ENCODE data around the gene PPM1H. TPM values are rescaled to one million over a fixed set of nuclear protein-coding genes. Genes with fewer than 3 reads are reported as not detected.

Gene PPM1H
- total RNA-seq, 4 donors from 2014 or later = 0.46 to 3.4 (median 1.3) TPM

- DNase-seq (no peak), ATAC-seq (no peak)
- Histone ChIP-seq H3K27me3 (no peaks in the 10 kb centered on the region), H3K9me3 (no peaks in the 10 kb centered on the region), H3K27ac (no peak overlapping the region), H3K36me3 (no peaks in the 10 kb centered on the region), H3K4me3 (no peak overlapping the region), H3K4me1 (no peaks in the 10 kb centered on the region)
- in situ Hi-C loops (cut with MboI; ENCODE audit: low sequenced_read_pairs in 4 of 4) (no loop called here), intact Hi-C loops (cut with DNase I; ENCODE audit: low total_unique reads) (no loop called here)
- TF ChIP-seq CTCF (IDR thresholded peaks at IDR 0.05 in 4 of 5, conservative IDR thresholded peaks at IDR 0.05 in 1 of 5) (no peak), POLR2A (IDR thresholded peaks at IDR 0.05) (no peak)
Measured at GRCh38 chr12:62803756-62804155, 131.2 kb downstream of the PPM1H start.

GRCh38 chr12:62802984-62803383 lies 132.0 kb downstream of the PPM1H start:
- no peak for DNase-seq
- Histone ChIP-seq H3K4me1 (no peaks in the 10 kb centered on the region), H3K27me3 (no peaks in the 10 kb centered on the region), H3K4me3 (no peak overlapping the region), H3K27ac (no peak overlapping the region), H3K9me3 (no peaks in the 10 kb centered on the region), H3K36me3 (no peaks in the 10 kb centered on the region)
- in situ Hi-C loops (cut with MboI; ENCODE audit: low sequenced_read_pairs in 4 of 4) = no loop called here
- intact Hi-C loops (cut with DNase I; ENCODE audit: low total_unique reads) = no loop called here
- TF ChIP-seq POLR2A (IDR thresholded peaks at IDR 0.05) (no peak), CTCF (IDR thresholded peaks at IDR 0.05 in 4 of 5, conservative IDR thresholded peaks at IDR 0.05 in 1 of 5) (no peak)
- ATAC-seq = no peak

GRCh38 chr12:62802321-62802720 lies 132.6 kb downstream of the PPM1H start:
- H3K4me3 ChIP-seq = no peak overlapping the region

GRCh38 chr12:62801796-62802195 lies 133.2 kb downstream of the PPM1H start:
- no peaks in the 10 kb centered on the region for H3K36me3 ChIP-seq
- TF ChIP-seq POLR2A (IDR thresholded peaks at IDR 0.05) (no peak), CTCF (IDR thresholded peaks at IDR 0.05 in 4 of 5, conservative IDR thresholded peaks at IDR 0.05 in 1 of 5) (no peak)
- H3K4me3 ChIP-seq = no peak overlapping the region
- no peak overlapping the region for H3K27ac ChIP-seq
- H3K4me1 ChIP-seq = no peaks in the 10 kb centered on the region
- DNase-seq (no peak), ATAC-seq (no peak)
- in situ Hi-C loops (cut with MboI; ENCODE audit: low sequenced_read_pairs in 4 of 4) (no loop called here), intact Hi-C loops (cut with DNase I; ENCODE audit: low total_unique reads) (no loop called here)
- H3K9me3 ChIP-seq = no peaks in the 10 kb centered on the region
- no peaks in the 10 kb centered on the region for H3K27me3 ChIP-seq

More at GRCh38 chr12:62802321-62802720, 132.6 kb downstream of the PPM1H start:
- ATAC-seq = no peak
- TF ChIP-seq CTCF (IDR thresholded peaks at IDR 0.05 in 4 of 5, conservative IDR thresholded peaks at IDR 0.05 in 1 of 5) (no peak), POLR2A (IDR thresholded peaks at IDR 0.05) (no peak)
- intact Hi-C loops (cut with DNase I; ENCODE audit: low total_unique reads) (no loop called here), in situ Hi-C loops (cut with MboI; ENCODE audit: low sequenced_read_pairs in 4 of 4) (no loop called here)
- no peak for DNase-seq
- Histone ChIP-seq H3K4me1 (no peaks in the 10 kb centered on the region), H3K27ac (no peak overlapping the region), H3K27me3 (no peaks in the 10 kb centered on the region), H3K9me3 (no peaks in the 10 kb centered on the region), H3K36me3 (no peaks in the 10 kb centered on the region)

- ATAC-seq (no peak), DNase-seq (no peak)
- no peak overlapping the region for H3K27ac ChIP-seq
- H3K4me3 ChIP-seq = no peak overlapping the region
- in situ Hi-C loops (cut with MboI; ENCODE audit: low sequenced_read_pairs in 4 of 4) (no loop called here), intact Hi-C loops (cut with DNase I; ENCODE audit: low total_unique reads) (no loop called here)
- TF ChIP-seq POLR2A (IDR thresholded peaks at IDR 0.05) (no peak), CTCF (IDR thresholded peaks at IDR 0.05 in 4 of 5, conservative IDR thresholded peaks at IDR 0.05 in 1 of 5) (no peak)
- no peaks in the 10 kb centered on the region for H3K27me3 ChIP-seq
- H3K36me3 ChIP-seq = no peaks in the 10 kb centered on the region
- H3K4me1 ChIP-seq = no peaks in the 10 kb centered on the region
- H3K9me3 ChIP-seq = no peaks in the 10 kb centered on the region
Measured at GRCh38 chr12:62800707-62801400, 134.1 kb downstream of the PPM1H start.

Measured in gastrocnemius medialis (tissue), 4 donors.